Panc1 (cell line): ENCODE results near the gene ZDHHC8. TPM values are rescaled to one million over a fixed set of nuclear protein-coding genes. Genes with fewer than 3 reads are reported as not detected.

Source experiments
- ATAC-seq: fragments of 200-7000 bp; cut with Tn5 transposase; 2 replicates; pipeline ENCODE4 v1.9.1; 2020; ENCODE audit warnings: mild to moderate bottlenecking, moderate library complexity
- BruUV-seq: library from RNA; stranded (reverse); fragments of 400-500 nt; replicated peaks from 2 replicates; lab custom pipeline; 2021; lab: Mats Ljungman, UMichigan
- CTCF ChIA-PET: fragments of 300-600 bp; sonication (Branson Sonifier 250); formaldehyde crosslinking; loops from one replicate; lab custom pipeline; 2022; ENCODE audit warnings: antibody characterized with exemption; lab: Charles Lee
- POLR2A ChIA-PET: fragments of 300-600 bp; sonication (Branson Sonifier 250); formaldehyde crosslinking; loops from one replicate; lab custom pipeline; 2022; ENCODE audit warnings: antibody characterized with exemption; lab: Charles Lee
- DNase-seq: peaks from one replicate; pipeline ENCODE4 v3.0.0-alpha.2; 2010; ENCODE audit warnings: low read depth, low spot score
- H3K27ac ChIP-seq: 2 replicates; pipeline ENCODE4 v1.5.1; 2011; ENCODE audit warnings: mild to moderate bottlenecking, low read length, inconsistent platforms
- H3K27me3 ChIP-seq: fragments of 200-500 bp; sonication (Bioruptor generic); 2 replicates; pipeline ENCODE4 v1.6.0; 2014; ENCODE audit warnings: low read length, inconsistent platforms; ENCODE audit not compliant: control insufficient read depth, insufficient read depth
- H3K36me3 ChIP-seq: fragments of 200-500 bp; sonication (Bioruptor generic); 2 replicates; pipeline ENCODE4 v1.5.1; 2014; ENCODE audit warnings: inconsistent platforms, mild to moderate bottlenecking, low read length, moderate library complexity; ENCODE audit not compliant: control insufficient read depth, insufficient read depth
- H3K4me1 ChIP-seq: 2 replicates; pipeline ENCODE4 v1.5.1; 2011; ENCODE audit warnings: inconsistent platforms, mild to moderate bottlenecking, low read length, moderate library complexity; ENCODE audit not compliant: control insufficient read depth, insufficient read depth
- H3K4me3 ChIP-seq, 2 experiments: 2 replicates each; pipeline ENCODE4 v1.5.1; 2011 to 2012; ENCODE audit warnings: low read depth in 2 of 2, low read length in 2 of 2, mild to moderate bottlenecking in 2 of 2, inconsistent platforms in 1 of 2, moderate library complexity in 1 of 2
- H3K9me3 ChIP-seq: fragments of 200-500 bp; sonication (Bioruptor generic); 2 replicates; pipeline ENCODE4 v1.5.1; 2014; ENCODE audit warnings: low read depth, mild to moderate bottlenecking, inconsistent platforms, low read length, moderate library complexity; ENCODE audit not compliant: control insufficient read depth, insufficient read depth
- POLR2AphosphoS5 ChIP-seq: IDR thresholded peaks from 2 replicates; pipeline ENCODE4 v1.6.1; 2012; ENCODE audit warnings: mild to moderate bottlenecking, low read depth, low read length, moderate library complexity
- REST ChIP-seq, 2 experiments: IDR thresholded peaks; 2 replicates each; pipeline ENCODE4 v1.6.1; 2011 to 2012; ENCODE audit warnings: low read depth in 2 of 2, control low read depth in 1 of 2, low read length in 1 of 2, mild to moderate bottlenecking in 1 of 2, moderate library complexity in 1 of 2; ENCODE audit not compliant: insufficient read depth in 1 of 2
- SIN3A ChIP-seq: IDR thresholded peaks from 2 replicates; pipeline ENCODE4 v1.6.1; 2012; ENCODE audit warnings: low read depth, mild to moderate bottlenecking, low read length, moderate library complexity, borderline replicate concordance; ENCODE audit not compliant: insufficient read depth
- TCF7L2 ChIP-seq: IDR thresholded peaks from 2 replicates; pipeline ENCODE4 v1.6.1; 2011; ENCODE audit warnings: mild to moderate bottlenecking, low read depth, low read length, inconsistent platforms
- in situ Hi-C: cut with HindIII; loops from 2 replicates; pipeline ENCODE4 v1.10.0; 2016; ENCODE audit warnings: low sequenced_read_pairs, low pct_unique_long_range_greater_than_20kb
- intact Hi-C: fragments of 100-400 bp; cut with micrococcal nuclease; formaldehyde crosslinking; loops from one replicate; pipeline ENCODE4 v1.10.0; 2022; ENCODE audit not compliant: unreplicated experiment
- total RNA-seq: library from RNA; stranded (reverse); gene quantifications from one replicate; pipeline ENCODE4 v1.2.1, GENCODE V29; 2021; ENCODE audit not compliant: unreplicated experiment
- TF ChIP-seq, protein P1 (sequence below): fragments of 450-650 bp; IDR thresholded peaks from 2 replicates; pipeline ENCODE4 v1.5.1; 2017; ENCODE audit warnings: mild to moderate bottlenecking

Gene ZDHHC8
- total RNA-seq, 1 experiment from 2014 or later: 79.0 TPM

GRCh38 chr22:20175597-20175900, 43.9 kb downstream of the ZDHHC8 start:
- in situ Hi-C loops: no loop called here
- no peaks in the 10 kb centered on the region for H3K36me3 ChIP-seq
- H3K27me3 ChIP-seq: no peaks in the 10 kb centered on the region
- no peak overlapping the region for H3K27ac ChIP-seq
- H3K9me3 ChIP-seq: no peaks in the 10 kb centered on the region
- ChIA-PET POLR2A (no interaction called here), CTCF (interaction anchor here (2.8 kb wide), 1 partner anchor 63 kb away, joined by 14 read pairs; no protein-coding TSS in a partner anchor)
- no peak overlapping the region for H3K4me3 ChIP-seq
- intact Hi-C loops: loop anchor here (10.0 kb wide), 1 partner anchor 59 kb away; no protein-coding TSS in a partner anchor
- H3K4me1 ChIP-seq: peaks cover 3% of the 10 kb centered on the region; the same call in 1 of the 2 replicates
- no peak for DNase-seq
- ATAC-seq: 0 out of 2 replicates have a peak, but pooled peaks have one; percentile 24
- no TSS peak for BruUV-seq
- TF ChIP-seq TCF7L2 (no peak), POLR2AphosphoS5 (no peak), SIN3A (no peak), REST (IDR thresholded peaks at IDR 0.05; ENCODE audit: insufficient read depth in 1 of 2, low read depth in 2 of 2, low read length in 1 of 2) (no peak)
- TF ChIP-seq, protein P1, sequence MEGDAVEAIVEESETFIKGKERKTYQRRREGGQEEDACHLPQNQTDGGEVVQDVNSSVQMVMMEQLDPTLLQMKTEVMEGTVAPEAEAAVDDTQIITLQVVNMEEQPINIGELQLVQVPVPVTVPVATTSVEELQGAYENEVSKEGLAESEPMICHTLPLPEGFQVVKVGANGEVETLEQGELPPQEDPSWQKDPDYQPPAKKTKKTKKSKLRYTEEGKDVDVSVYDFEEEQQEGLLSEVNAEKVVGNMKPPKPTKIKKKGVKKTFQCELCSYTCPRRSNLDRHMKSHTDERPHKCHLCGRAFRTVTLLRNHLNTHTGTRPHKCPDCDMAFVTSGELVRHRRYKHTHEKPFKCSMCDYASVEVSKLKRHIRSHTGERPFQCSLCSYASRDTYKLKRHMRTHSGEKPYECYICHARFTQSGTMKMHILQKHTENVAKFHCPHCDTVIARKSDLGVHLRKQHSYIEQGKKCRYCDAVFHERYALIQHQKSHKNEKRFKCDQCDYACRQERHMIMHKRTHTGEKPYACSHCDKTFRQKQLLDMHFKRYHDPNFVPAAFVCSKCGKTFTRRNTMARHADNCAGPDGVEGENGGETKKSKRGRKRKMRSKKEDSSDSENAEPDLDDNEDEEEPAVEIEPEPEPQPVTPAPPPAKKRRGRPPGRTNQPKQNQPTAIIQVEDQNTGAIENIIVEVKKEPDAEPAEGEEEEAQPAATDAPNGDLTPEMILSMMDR: no peak

DNA sequence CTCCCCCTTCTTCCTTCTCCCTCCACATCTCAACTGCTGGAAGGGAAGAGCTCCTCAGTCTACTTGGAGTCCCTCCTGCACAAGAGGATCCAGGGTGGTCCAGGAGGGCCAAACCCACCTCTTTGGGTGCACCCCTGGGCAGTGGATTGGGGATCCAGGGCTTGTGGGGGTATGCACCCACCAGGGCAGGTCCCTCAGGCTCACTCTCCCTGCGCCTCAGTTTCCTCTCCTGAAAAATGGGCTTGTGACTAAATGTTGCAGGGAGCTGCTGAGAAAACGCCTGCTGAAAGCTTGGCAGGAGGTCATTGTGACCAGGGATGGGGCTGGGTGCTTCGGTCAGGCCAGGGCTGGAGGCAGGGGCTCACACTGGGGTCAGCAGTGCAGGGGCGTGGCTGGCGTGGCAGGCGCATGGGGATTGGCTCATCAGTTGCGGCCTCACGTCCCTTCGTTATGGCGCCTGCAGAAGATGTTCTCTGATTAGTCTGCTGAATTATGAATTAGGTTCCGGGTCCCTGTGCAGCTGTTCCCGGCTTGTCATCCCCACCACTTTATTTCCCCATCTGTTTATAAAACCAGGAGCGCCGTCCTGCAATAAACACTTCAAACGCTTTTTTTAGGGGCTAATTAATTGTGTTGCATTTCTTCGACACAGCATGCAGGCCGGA, 44.9 kb downstream of the ZDHHC8 start:
- Histone ChIP-seq H3K27me3 (no peaks in the 10 kb centered on the region), H3K36me3 (no peaks in the 10 kb centered on the region)
- intact Hi-C loops: loop anchor here (10.0 kb wide), 1 partner anchor 58 kb away; no protein-coding TSS in a partner anchor

More for the DNA sequence above, 44.9 kb downstream of the ZDHHC8 start:
- CTCF ChIA-PET: interaction anchor here (0.6 to 2.8 kb wide), 2 partner anchors 62 to 136 kb away, joined by 3 to 14 read pairs; no protein-coding TSS in a partner anchor
- Histone ChIP-seq H3K4me3 (no peak overlapping the region), H3K4me1 (peaks cover 3% of the 10 kb centered on the region; the same call in 1 of the 2 replicates), H3K9me3 (no peaks in the 10 kb centered on the region), H3K27ac (no peak overlapping the region)
- in situ Hi-C loops: no loop called here
- TF ChIP-seq, protein P1: no peak
- TF ChIP-seq TCF7L2 (no peak), SIN3A (no peak), POLR2AphosphoS5 (no peak), REST (IDR thresholded peaks at IDR 0.05; ENCODE audit: insufficient read depth in 1 of 2, low read depth in 2 of 2, low read length in 1 of 2) (no peak)
- no peak for DNase-seq
- POLR2A ChIA-PET: no interaction called here
- ATAC-seq: no peak
- no TSS peak for BruUV-seq
